ENCODE measurements around the gene SPDEF. TPM values are rescaled to one million over a fixed set of nuclear protein-coding genes. Genes with fewer than 3 reads are reported as not detected.
A peak's percentile ranks its signal among the peaks of the same experiment; 100 is the strongest.

The SPDEF gene
- total and polyA plus RNA-seq, 11 donors: 0.12 to 0.46 (median 0.23) TPM; not detected in 2

- peak in 2 of 5 donors; percentile 2 to 40 for DNase-seq
- no peak for ATAC-seq
- Histone ChIP-seq H3K36me3 (no peaks in the 10 kb centered on the region), H3K4me1 (peaks cover 0 to under 1% (median 0%) of the 10 kb centered on the region in 12 donors), H3K9me3 (no peaks in the 10 kb centered on the region), H3K4me3 (no peak overlapping the region), H3K27me3 (peaks cover 0 to 10% (median 0%) of the 10 kb centered on the region in 9 donors), H3K27ac (no peak overlapping the region)
- WGBS, 4 donors: 88 to 94% (median 90%) methylated on average over 7 to 8 of the region's 8 CpGs
- intact Hi-C loops (cut with DNase I): loop anchor here in 1 of 10 donors (10.0 kb wide), 1 partner anchor 175 kb away; the partner anchor contains the start of gene ILRUN
- no peak for TF ChIP-seq POLR2A (IDR thresholded peaks at IDR 0.05)
- no peak for TF ChIP-seq CTCF (IDR thresholded peaks at IDR 0.05)
Measured at GRCh38 chr6:34519971-34520644, 36.0 kb downstream of the SPDEF start.

- WGBS, 4 donors: 79 to 94% (median 92%) methylated on average over 4 of the region's 4 CpGs
- ATAC-seq (no peak), DNase-seq (peak in 1 of 5 donors; percentile 3)
- Histone ChIP-seq H3K9me3 (no peaks in the 10 kb centered on the region), H3K4me3 (no peak overlapping the region), H3K27ac (no peak overlapping the region), H3K4me1 (peaks cover 0 to 8% (median 0%) of the 10 kb centered on the region in 12 donors), H3K36me3 (no peaks in the 10 kb centered on the region), H3K27me3 (peaks cover 0 to 15% (median 0%) of the 10 kb centered on the region in 9 donors)
- TF ChIP-seq CTCF (IDR thresholded peaks at IDR 0.05) (no peak), POLR2A (IDR thresholded peaks at IDR 0.05) (no peak)
- intact Hi-C loops (cut with DNase I): no loop called here
Measured at GRCh38 chr6:34518669-34519365, 37.3 kb downstream of the SPDEF start.

- Histone ChIP-seq H3K4me3 (no peak overlapping the region), H3K27ac (no peak overlapping the region), H3K9me3 (no peaks in the 10 kb centered on the region), H3K36me3 (no peaks in the 10 kb centered on the region), H3K27me3 (peaks cover 0 to 15% (median 0%) of the 10 kb centered on the region in 9 donors), H3K4me1 (peaks cover 0 to 8% (median 0%) of the 10 kb centered on the region in 12 donors)
- ATAC-seq: no peak
- intact Hi-C loops (cut with DNase I): no loop called here
- no peak for DNase-seq
- no peak for TF ChIP-seq CTCF (IDR thresholded peaks at IDR 0.05)
- no peak for TF ChIP-seq POLR2A (IDR thresholded peaks at IDR 0.05)
- WGBS, 4 donors: 80 to 86% (median 82%) methylated on average over 5 to 8 of the region's 8 CpGs
Measured at GRCh38 chr6:34517966-34518365, 38.2 kb downstream of the SPDEF start.

GRCh38 chr6:34517461-34517881, 38.7 kb downstream of the SPDEF start:
- no peak for ATAC-seq
- TF ChIP-seq CTCF (IDR thresholded peaks at IDR 0.05) (no peak), POLR2A (IDR thresholded peaks at IDR 0.05) (no peak)
- intact Hi-C loops (cut with DNase I): no loop called here
- Histone ChIP-seq H3K27ac (no peak overlapping the region), H3K9me3 (no peaks in the 10 kb centered on the region), H3K4me3 (no peak overlapping the region), H3K36me3 (no peaks in the 10 kb centered on the region), H3K27me3 (peaks cover 0 to 15% (median 0%) of the 10 kb centered on the region in 9 donors), H3K4me1 (peaks cover 0 to 8% (median 0%) of the 10 kb centered on the region in 12 donors)
- no peak for DNase-seq
- WGBS, 4 donors: 74 to 80% (median 79%) methylated on average over 4 of the region's 4 CpGs

Measured in heart left ventricle (tissue), 16 donors.